ENCODE measurements around the gene HGFAC. TPM values are rescaled to one million over a fixed set of nuclear protein-coding genes. Genes with fewer than 3 reads are reported as not detected.

HGFAC gene
- total RNA-seq, 2 experiments from 2014 or later, result not detected

DNA sequence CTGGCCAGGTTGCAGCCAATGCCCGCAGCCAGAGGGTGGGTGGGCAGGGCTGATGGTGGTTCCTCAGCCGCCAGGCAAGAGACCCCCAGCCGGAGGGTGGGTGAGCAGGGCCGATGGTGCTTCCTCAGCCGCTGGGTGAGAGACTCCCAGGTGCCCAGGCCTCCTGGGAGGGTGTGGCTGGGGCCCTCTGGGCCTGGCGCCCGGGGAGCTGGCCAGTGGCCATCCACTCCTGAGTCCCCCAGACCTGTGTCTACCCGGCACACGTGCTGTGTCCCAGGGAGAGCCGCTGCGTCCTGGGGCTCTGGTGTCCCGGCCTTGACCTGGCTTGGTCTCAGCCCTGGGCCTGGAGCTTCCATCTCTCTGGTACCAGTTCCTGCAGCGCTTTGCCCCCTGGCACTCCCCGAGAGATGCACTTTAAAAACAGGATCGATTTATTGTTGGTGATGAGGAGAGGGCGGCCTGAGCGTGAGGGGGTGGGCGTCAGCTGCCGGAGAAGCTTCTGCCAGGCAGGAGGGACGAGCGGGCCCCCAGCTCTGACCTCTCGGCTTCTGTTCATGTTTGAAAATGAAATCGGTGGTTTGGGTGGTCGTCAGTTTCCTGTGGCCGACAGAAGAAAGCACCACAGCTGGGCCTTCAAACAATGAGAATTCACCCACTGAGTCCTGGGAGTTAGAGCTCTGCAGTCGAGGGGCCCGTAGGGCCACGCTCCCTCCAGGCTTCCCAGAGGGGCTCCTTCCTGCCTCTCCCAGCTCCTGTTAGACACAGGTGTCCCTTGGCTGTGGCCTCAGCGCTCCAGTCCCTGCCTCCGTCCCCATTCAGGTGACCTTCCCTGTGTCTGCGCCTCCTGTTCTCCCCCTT lies 27.8 kb downstream of the HGFAC start:
- POLR2A ChIA-PET, result no interaction called here
- Mint-ChIP-seq H3K36me3 (ENCODE audit: low read depth) (no peaks in the 10 kb centered on the region), H3K27me3 (peaks cover 3% of the 10 kb centered on the region), H3K4me1 (no peaks in the 10 kb centered on the region), H3K4me3 (no peak overlapping the region), H3K9me3 (ENCODE audit: low read depth) (no peaks in the 10 kb centered on the region), H3K27ac (no peak overlapping the region)
- CTCF ChIA-PET, result no interaction called here
- DNase-seq, result no peak
- intact Hi-C loops (cut with DNase I, micrococcal nuclease), result no loop called here
- ATAC-seq, result no peak

DNA sequence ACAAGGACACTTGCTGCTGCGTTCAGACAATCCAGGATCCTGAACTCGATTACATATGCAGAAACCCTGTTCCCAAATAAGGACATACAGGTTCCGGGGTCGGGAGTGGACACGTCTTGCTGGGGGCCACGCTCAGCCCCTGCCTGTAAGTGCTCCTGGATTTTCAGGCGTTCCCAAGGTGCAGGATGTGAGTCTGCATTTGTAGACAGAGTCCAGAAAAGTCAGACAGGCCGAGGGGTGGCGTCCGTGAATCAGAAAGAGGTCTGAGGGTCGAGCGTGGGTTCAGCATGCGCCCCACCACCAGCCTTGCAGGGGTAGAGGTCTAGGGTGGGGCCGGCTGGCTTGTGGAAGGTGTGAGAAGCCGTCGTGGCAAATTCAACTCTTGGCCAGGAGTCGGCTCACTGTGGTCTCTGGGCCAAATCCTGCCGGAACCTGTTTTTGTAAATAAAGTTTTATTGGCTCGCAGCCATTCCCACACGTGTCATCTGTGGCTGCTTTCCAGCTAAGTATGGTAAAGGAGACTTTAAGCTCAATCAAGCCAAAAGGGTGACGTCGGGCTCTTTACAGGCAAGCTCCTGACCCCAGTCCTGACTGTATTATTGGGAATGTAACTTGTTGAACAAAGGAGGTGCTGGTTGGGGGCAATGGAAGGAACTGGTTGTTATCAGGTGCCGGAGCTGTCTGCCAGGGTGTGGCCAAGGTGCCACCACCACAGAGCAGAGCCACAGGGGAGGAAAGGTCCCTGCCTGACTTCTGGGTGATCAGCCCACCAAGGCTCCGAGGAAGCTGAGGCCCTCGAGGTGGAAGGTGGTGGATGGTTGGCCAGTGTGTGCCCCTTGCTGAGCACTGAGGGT lies 28.7 kb downstream of the HGFAC start:
- H3K27me3 Mint-ChIP-seq, result peaks cover under 1% of the 10 kb centered on the region
- no peak overlapping the region for H3K27ac Mint-ChIP-seq
- ATAC-seq, result no peak
- CTCF ChIA-PET, result interaction anchor here (0.6 to 0.9 kb wide), 2 partner anchors 10 to 106 kb away, joined by 3 read pairs; no protein-coding TSS in a partner anchor
- no peaks in the 10 kb centered on the region for H3K4me1 Mint-ChIP-seq
- no peak for DNase-seq
- H3K4me3 Mint-ChIP-seq, result no peak overlapping the region
- POLR2A ChIA-PET, result no interaction called here
- intact Hi-C loops (cut with DNase I, micrococcal nuclease), result no loop called here
- H3K9me3 Mint-ChIP-seq (ENCODE audit: low read depth), result no peaks in the 10 kb centered on the region
- H3K36me3 Mint-ChIP-seq (ENCODE audit: low read depth), result no peaks in the 10 kb centered on the region

DNA sequence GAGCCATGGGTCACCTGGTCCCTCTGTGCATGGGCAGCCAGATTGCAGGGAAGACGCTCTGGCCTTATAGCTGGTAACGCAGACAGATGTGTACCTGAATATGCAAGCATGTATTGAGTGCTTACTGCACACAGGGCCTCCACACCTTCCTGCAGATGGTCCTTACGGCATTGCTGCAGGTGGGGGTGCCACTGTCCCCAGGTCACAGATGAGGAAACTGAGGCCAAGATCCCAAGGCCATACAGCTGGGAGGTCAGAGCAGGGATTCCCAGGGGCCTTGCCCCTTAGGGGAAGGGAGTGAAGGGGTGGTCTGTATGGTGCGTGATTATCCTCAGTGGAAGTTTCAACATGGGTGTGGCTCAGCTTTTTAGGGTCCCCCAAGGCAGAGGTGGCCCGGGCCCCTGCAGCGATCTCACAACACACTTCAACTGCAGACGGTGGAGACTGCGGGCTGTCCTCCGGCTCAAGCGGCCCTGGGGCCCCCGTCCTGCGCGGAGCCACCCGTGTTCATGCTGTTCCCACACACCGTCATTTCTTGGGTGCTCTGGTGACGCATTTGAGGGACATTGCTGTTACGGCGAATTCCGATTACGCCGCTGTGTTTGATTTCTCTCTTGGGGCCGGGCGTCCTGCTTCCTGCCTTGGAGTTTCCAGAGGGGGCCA lies 29.5 kb downstream of the HGFAC start:
- H3K36me3 Mint-ChIP-seq (ENCODE audit: low read depth), result no peaks in the 10 kb centered on the region

DNA sequence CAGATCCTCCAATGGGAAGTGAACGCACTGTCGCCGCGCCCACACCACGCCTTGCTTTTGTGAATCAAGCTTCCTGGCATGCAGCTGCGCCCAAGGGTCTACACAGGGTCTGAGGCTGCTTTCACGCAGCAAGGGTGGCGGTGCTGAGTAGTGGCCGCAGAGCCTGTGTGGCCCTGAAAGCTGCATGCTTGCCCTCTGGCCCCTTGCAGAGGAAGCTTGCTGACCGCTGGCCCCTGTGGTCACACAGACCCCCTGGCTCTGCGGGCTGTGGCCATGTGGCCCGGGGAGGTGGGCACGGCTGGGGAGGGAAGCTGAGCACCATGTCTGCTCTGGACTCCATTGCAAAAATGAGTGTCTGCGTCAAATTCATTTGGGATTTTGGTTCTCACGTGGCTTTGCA lies 30.1 kb downstream of the HGFAC start:
- POLR2A ChIA-PET, result no interaction called here
- H3K36me3 Mint-ChIP-seq (ENCODE audit: low read depth), result no peaks in the 10 kb centered on the region
- no peak overlapping the region for H3K27ac Mint-ChIP-seq
- no peaks in the 10 kb centered on the region for H3K27me3 Mint-ChIP-seq
- ATAC-seq (no peak), DNase-seq (no peak)
- no peaks in the 10 kb centered on the region for H3K4me1 Mint-ChIP-seq
- H3K4me3 Mint-ChIP-seq, result no peak overlapping the region
- CTCF ChIA-PET, result no interaction called here
- no peaks in the 10 kb centered on the region for H3K9me3 Mint-ChIP-seq (ENCODE audit: low read depth)
- intact Hi-C loops (cut with DNase I, micrococcal nuclease), result no loop called here

More for the DNA sequence above, 29.5 kb downstream of the HGFAC start:
- ATAC-seq (no peak), DNase-seq (no peak)
- no peaks in the 10 kb centered on the region for H3K27me3 Mint-ChIP-seq
- H3K4me3 Mint-ChIP-seq, result no peak overlapping the region
- no peaks in the 10 kb centered on the region for H3K9me3 Mint-ChIP-seq (ENCODE audit: low read depth)
- ChIA-PET CTCF (interaction anchor here (0.9 kb wide), 1 partner anchor 9 kb away, joined by 3 read pairs; no protein-coding TSS in a partner anchor), POLR2A (no interaction called here)
- intact Hi-C loops (cut with DNase I, micrococcal nuclease), result no loop called here
- no peaks in the 10 kb centered on the region for H3K4me1 Mint-ChIP-seq
- H3K27ac Mint-ChIP-seq, result no peak overlapping the region

DNA sequence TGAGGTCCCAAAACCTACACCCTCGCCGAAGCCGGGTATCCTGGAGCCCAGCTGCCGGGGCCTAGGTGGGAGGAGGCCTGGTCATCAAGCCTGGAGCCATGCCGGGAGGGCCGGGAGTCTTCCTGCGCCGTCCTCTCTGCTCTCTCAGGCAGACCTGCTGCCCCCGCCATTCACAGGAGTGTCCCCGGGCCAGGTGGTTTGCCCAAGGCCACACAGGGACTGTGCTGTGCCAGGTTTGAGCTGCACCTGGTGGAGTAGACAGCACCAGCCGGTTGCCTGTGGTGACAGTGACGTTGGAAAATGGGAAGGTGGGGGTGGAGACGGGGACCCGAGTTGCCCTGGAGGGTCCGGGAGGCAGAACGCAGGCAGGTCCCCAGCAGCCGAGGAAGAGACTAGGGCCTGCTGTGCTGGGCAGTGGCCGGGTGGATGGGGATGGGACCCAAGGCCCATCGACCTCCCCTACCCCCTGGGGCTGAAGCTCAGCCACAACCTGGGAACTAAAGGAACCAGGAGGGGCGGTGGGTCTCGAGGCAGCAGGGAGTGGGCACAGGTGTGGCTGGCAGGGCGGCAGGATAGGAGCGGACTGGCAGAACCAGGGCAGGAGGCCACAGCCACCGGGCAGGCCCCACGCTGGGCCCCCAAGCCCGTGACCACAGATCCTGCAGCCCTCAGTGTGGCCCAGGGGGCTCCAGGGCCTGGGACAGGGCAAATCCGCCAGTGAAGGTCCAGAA lies 30.8 kb downstream of the HGFAC start:
- ChIA-PET CTCF (no interaction called here), POLR2A (no interaction called here)
- ATAC-seq (no peak), DNase-seq (no peak)
- no peaks in the 10 kb centered on the region for H3K9me3 Mint-ChIP-seq (ENCODE audit: low read depth)
- no peaks in the 10 kb centered on the region for H3K4me1 Mint-ChIP-seq
- H3K4me3 Mint-ChIP-seq, result no peak overlapping the region
- H3K27ac Mint-ChIP-seq, result no peak overlapping the region
- intact Hi-C loops (cut with DNase I, micrococcal nuclease), result no loop called here
- H3K27me3 Mint-ChIP-seq, result no peaks in the 10 kb centered on the region
- H3K36me3 Mint-ChIP-seq (ENCODE audit: low read depth), result no peaks in the 10 kb centered on the region

DNA sequence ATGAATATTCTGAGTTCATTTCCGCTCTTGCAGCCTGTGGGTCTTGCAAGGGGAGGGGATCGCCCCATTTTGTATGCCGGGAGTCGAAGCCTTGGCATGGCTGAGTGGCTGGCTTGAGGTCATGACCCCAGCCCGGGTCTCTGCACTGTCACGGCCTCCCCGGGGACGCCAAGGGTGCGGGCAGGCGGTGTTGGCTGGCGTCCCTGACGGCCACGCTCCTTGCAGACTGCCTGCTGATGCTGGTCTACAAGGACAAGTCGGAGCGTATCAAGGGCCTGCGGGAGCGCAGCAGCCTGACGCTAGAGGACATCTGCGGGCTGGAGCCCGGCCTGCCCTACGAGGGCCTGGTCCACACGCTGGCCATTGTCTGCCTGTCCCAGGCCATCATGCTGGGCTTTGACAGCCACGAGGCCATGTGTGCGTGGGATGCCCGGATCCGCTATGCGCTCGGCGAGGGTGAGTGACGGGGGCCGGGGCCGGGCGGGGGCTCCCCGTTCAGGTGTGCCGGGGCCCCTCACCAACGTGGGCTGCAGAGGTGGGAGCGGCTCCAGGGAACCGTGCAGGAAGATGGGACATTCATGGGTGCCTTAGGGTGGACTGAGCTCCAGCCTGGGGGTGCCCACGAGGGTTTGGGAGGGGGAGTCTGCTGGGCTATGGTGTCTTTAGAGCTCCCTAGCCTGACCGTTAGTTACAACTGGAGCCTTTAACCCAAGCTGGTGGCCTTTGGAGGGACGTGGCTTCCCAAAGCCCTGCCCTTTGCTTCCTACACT lies 31.6 kb downstream of the HGFAC start:
- ChIA-PET CTCF (no interaction called here), POLR2A (no interaction called here)
- intact Hi-C loops (cut with DNase I, micrococcal nuclease), result no loop called here
- H3K36me3 Mint-ChIP-seq (ENCODE audit: low read depth), result no peaks in the 10 kb centered on the region
- H3K4me1 Mint-ChIP-seq, result no peaks in the 10 kb centered on the region
- no peaks in the 10 kb centered on the region for H3K27me3 Mint-ChIP-seq
- ATAC-seq, result no peak
- no peak overlapping the region for H3K27ac Mint-ChIP-seq
- no peak overlapping the region for H3K4me3 Mint-ChIP-seq
- DNase-seq, result no peak
- H3K9me3 Mint-ChIP-seq (ENCODE audit: low read depth), result no peaks in the 10 kb centered on the region

DNA sequence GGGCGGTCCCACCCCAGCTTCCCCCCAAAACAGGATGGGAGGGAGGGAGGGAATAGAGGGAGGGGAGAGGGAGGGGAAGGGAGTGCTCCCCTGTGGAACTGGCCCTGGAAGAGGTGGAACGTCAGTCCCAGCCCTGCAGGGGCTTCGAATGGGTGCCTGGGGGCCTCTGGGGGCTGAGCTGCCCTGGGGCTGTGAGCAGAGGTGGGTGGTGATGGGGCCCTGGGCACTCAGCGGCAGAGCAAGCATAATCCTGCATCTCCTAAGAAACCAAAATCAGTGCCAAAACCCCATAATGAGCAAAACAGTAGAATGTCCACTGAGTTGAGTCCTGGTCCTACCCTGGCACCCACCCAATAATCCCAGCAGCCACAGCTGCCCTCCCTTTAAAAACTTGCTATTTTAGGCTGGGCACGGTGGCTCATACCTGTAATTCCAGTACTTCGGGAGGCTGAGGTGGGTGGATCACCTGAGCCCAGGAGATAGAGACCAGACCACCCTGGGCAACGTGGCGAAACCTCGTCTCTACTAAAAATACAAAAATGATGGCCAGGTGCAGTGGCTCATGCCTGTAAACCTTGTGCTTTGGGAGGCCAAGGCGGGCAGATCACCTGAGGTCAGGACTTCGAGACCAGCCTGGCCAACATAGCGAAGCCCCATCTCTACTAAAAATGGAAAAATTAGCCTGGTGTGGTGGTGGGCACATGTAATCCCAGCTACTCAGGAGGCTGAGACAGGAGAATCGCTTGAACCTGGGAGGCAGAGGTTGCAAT lies 32.4 kb downstream of the HGFAC start:
- Mint-ChIP-seq H3K4me1 (no peaks in the 10 kb centered on the region), H3K27me3 (no peaks in the 10 kb centered on the region), H3K4me3 (no peak overlapping the region), H3K27ac (no peak overlapping the region), H3K36me3 (ENCODE audit: low read depth) (no peaks in the 10 kb centered on the region), H3K9me3 (ENCODE audit: low read depth) (no peaks in the 10 kb centered on the region)
- no peak for ATAC-seq
- ChIA-PET CTCF (no interaction called here), POLR2A (no interaction called here)
- intact Hi-C loops (cut with DNase I, micrococcal nuclease), result no loop called here
- no peak for DNase-seq

DNA sequence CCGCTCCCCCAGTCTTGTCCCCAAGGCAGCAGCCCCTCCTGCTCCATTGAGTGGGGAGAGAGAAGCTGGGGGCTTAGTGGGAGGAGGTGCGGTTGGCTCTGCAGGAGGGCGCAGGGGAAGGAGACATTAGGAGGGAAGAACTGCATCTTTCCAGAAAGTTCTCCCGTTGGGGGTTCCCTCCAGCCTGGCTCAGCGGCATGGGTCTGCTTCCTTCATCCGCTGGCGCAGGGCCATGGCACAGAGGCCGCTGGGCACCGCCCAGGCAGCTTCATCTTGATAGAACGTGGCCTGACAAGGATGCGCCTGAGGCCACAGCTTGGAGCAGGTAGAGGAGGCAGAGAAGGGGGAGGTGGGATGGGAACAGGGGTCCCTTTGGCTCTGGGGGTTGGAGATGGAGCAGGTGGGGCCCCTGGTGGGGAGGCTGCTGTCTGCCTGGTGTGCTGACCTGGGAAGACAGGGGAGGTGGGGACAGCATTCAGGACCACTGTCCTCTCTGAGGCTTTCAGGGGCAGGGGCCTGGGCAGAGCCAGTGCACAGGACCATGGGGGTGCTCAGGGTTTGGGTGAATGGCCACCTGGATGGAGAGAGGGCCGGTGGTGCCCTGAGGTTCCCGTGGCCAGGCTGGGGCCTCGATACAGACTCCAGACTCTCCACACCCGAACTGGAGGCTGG lies 33.4 kb downstream of the HGFAC start:
- no peaks in the 10 kb centered on the region for H3K9me3 Mint-ChIP-seq (ENCODE audit: low read depth)
- CTCF ChIA-PET, result no interaction called here
- H3K4me1 Mint-ChIP-seq, result no peaks in the 10 kb centered on the region
- no peaks in the 10 kb centered on the region for H3K27me3 Mint-ChIP-seq
- no peak overlapping the region for H3K4me3 Mint-ChIP-seq
- H3K27ac Mint-ChIP-seq, result no peak overlapping the region
- ATAC-seq (no peak), DNase-seq (no peak)
- POLR2A ChIA-PET, result no interaction called here
- intact Hi-C loops (cut with DNase I, micrococcal nuclease), result no loop called here
- no peaks in the 10 kb centered on the region for H3K36me3 Mint-ChIP-seq (ENCODE audit: low read depth)

DNA sequence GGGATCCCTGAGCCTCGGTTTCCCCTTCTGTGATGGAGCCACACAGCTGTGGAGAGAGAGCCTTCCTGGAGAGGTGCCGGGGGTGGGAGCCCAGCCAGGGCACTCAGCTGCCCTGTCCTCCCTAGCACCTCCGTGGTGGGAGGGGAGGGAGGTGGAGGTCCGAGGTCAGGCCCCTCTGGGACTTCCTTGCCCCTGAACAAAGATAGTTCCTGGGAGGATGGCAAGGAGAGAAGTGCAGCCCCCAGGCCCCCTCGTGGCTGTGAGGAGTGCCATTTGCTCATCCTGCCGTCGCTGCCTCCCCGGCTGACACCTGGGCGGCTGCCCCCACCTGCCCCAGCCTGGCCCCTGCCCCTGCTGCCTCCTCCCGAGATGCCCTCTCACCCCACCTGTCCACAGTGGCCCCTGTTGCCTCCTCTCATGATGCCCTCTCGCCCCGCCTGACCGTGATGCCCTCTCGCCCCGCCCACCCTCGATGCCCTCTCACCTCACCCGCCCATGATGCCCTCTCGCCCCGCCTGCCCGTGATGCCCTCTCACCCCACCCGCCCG lies 34.0 kb downstream of the HGFAC start:
- Mint-ChIP-seq H3K27me3 (no peaks in the 10 kb centered on the region), H3K27ac (no peak overlapping the region), H3K4me3 (no peak overlapping the region), H3K9me3 (ENCODE audit: low read depth) (no peaks in the 10 kb centered on the region), H3K4me1 (no peaks in the 10 kb centered on the region), H3K36me3 (ENCODE audit: low read depth) (no peaks in the 10 kb centered on the region)
- no peak for DNase-seq
- POLR2A ChIA-PET, result no interaction called here
- CTCF ChIA-PET, result no interaction called here
- intact Hi-C loops (cut with DNase I, micrococcal nuclease), result no loop called here
- ATAC-seq, result no peak

DNA sequence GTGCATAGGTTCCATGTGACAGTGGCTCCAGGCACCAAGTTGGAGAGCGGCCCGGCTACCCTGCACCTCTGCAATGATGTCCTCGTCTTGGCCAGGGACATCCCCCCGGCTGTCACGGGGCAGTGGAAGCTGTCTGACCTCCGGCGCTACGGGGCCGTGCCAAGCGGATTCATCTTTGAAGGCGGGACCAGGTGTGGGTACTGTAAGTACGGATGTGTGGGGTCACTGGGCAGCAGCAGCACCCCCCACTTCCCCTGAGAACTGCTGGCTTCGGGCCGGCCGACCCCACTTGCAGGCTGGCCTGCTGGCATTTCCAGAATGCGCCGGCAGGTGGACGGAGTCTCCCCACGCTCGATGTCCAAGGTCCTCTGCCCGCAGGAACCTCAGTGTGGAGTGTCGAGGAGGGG lies 34.6 kb downstream of the HGFAC start:
- H3K36me3 Mint-ChIP-seq (ENCODE audit: low read depth), result no peaks in the 10 kb centered on the region
- no peaks in the 10 kb centered on the region for H3K9me3 Mint-ChIP-seq (ENCODE audit: low read depth)
- ChIA-PET CTCF (no interaction called here), POLR2A (no interaction called here)
- no peak overlapping the region for H3K4me3 Mint-ChIP-seq
- no peak for ATAC-seq
- H3K27me3 Mint-ChIP-seq, result peaks cover 4% of the 10 kb centered on the region
- no peak for DNase-seq
- no peaks in the 10 kb centered on the region for H3K4me1 Mint-ChIP-seq
- intact Hi-C loops (cut with DNase I, micrococcal nuclease), result no loop called here
- H3K27ac Mint-ChIP-seq, result no peak overlapping the region

Data from activated CD4-positive, alpha-beta T cell treated with anti-CD3 and anti-CD28 coated beads for 36 hours (primary cell).